ENCODE measurements around the gene SYNDIG1.

The SYNDIG1 gene

GRCh38 chr20:24479595-24479994, 10.2 kb downstream of the SYNDIG1 start:
- Histone ChIP-seq H3K9me3 (ENCODE audit: insufficient read depth, low read depth, low read length) (peaks cover 3% of the 10 kb centered on the region), H3K27me3 (ENCODE audit: insufficient read depth, low read length) (no peaks in the 10 kb centered on the region), H3K23ac (ENCODE audit: low read length) (no peak overlapping the region), H3K4me3 (ENCODE audit: low read depth, low read length) (no peak overlapping the region), H3K18ac (ENCODE audit: low read length) (no peak overlapping the region), H3K79me2 (ENCODE audit: control insufficient read depth, insufficient read depth, low read length, poor library complexity) (no peaks in the 10 kb centered on the region), H2AFZ (ENCODE audit: insufficient read depth, low read length, poor library complexity) (no peak overlapping the region), H2BK5ac (ENCODE audit: low read depth, low read length, poor library complexity) (no peak overlapping the region), H3K4ac (ENCODE audit: low read depth, low read length) (no peak overlapping the region), H3K4me2 (ENCODE audit: low read length) (no peak overlapping the region), H3K9ac (ENCODE audit: low read length) (no peak overlapping the region), H3K14ac (ENCODE audit: low read length) (no peak overlapping the region), H4K91ac (ENCODE audit: low read depth, low read length) (no peak overlapping the region), H2BK12ac (ENCODE audit: low read length) (no peak overlapping the region), H4K12ac (ENCODE audit: low read depth, low read length) (no peak overlapping the region), H2BK120ac (ENCODE audit: insufficient read depth, low read length, poor library complexity) (no peak overlapping the region), H4K8ac (ENCODE audit: low read depth, low read length) (no peak overlapping the region), H3K27ac (ENCODE audit: low read depth, low read length) (no peak overlapping the region), H2AK5ac (ENCODE audit: low read length) (no peak overlapping the region), H3K36me3 (ENCODE audit: control insufficient read depth in 1 of 2, insufficient read depth in 2 of 2, low read length in 2 of 2) (no peaks in the 10 kb centered on the region), H3K4me1 (ENCODE audit: control insufficient read depth in 1 of 2, insufficient read depth in 2 of 2, low read length in 2 of 2) (peaks cover 2 to 3% of the 10 kb centered on the region in 2 experiments), H3K79me1 (ENCODE audit: low read length) (no peaks in the 10 kb centered on the region)
- no peak for DNase-seq
- no CpG with 5 or more reads among the region's 4 CpGs for WGBS (ENCODE audit: extremely low coverage, insufficient coverage, insufficient read length)

- peaks cover 2 to 3% of the 10 kb centered on the region in 2 experiments for H3K4me1 ChIP-seq (ENCODE audit: control insufficient read depth in 1 of 2, insufficient read depth in 2 of 2, low read length in 2 of 2)
- no peak overlapping the region for H2BK12ac ChIP-seq (ENCODE audit: low read length)
- no peak overlapping the region for H2BK5ac ChIP-seq (ENCODE audit: low read depth, low read length, poor library complexity)
- no peaks in the 10 kb centered on the region for H3K36me3 ChIP-seq (ENCODE audit: control insufficient read depth in 1 of 2, insufficient read depth in 2 of 2, low read length in 2 of 2)
- H2AFZ ChIP-seq (ENCODE audit: insufficient read depth, low read length, poor library complexity), result no peak overlapping the region
- peaks cover 3% of the 10 kb centered on the region for H3K9me3 ChIP-seq (ENCODE audit: insufficient read depth, low read depth, low read length)
- no peak overlapping the region for H2BK120ac ChIP-seq (ENCODE audit: insufficient read depth, low read length, poor library complexity)
- no peak overlapping the region for H3K4me2 ChIP-seq (ENCODE audit: low read length)
- no peak overlapping the region for H3K14ac ChIP-seq (ENCODE audit: low read length)
- no peak overlapping the region for H3K9ac ChIP-seq (ENCODE audit: low read length)
- DNase-seq, result no peak
- no peaks in the 10 kb centered on the region for H3K79me1 ChIP-seq (ENCODE audit: low read length)
- H3K79me2 ChIP-seq (ENCODE audit: control insufficient read depth, insufficient read depth, low read length, poor library complexity), result no peaks in the 10 kb centered on the region
- H3K27ac ChIP-seq (ENCODE audit: low read depth, low read length), result no peak overlapping the region
- H4K91ac ChIP-seq (ENCODE audit: low read depth, low read length), result no peak overlapping the region
- H4K12ac ChIP-seq (ENCODE audit: low read depth, low read length), result no peak overlapping the region
- no peaks in the 10 kb centered on the region for H3K27me3 ChIP-seq (ENCODE audit: insufficient read depth, low read length)
- H3K18ac ChIP-seq (ENCODE audit: low read length), result no peak overlapping the region
- H3K4ac ChIP-seq (ENCODE audit: low read depth, low read length), result no peak overlapping the region
- H3K4me3 ChIP-seq (ENCODE audit: low read depth, low read length), result no peak overlapping the region
- no peak overlapping the region for H3K23ac ChIP-seq (ENCODE audit: low read length)
- no peak overlapping the region for H4K8ac ChIP-seq (ENCODE audit: low read depth, low read length)
- no peak overlapping the region for H2AK5ac ChIP-seq (ENCODE audit: low read length)
- WGBS (ENCODE audit: extremely low coverage, insufficient coverage, insufficient read length), result no CpG with 5 or more reads among the region's 4 CpGs
These were observed 11.1 kb downstream of the SYNDIG1 start for GRCh38 chr20:24480509-24480908.

- H4K8ac ChIP-seq (ENCODE audit: low read depth, low read length), result no peak overlapping the region
- no peak overlapping the region for H3K14ac ChIP-seq (ENCODE audit: low read length)
- H3K79me1 ChIP-seq (ENCODE audit: low read length), result no peaks in the 10 kb centered on the region
- H3K27me3 ChIP-seq (ENCODE audit: insufficient read depth, low read length), result no peaks in the 10 kb centered on the region
- no peak overlapping the region for H2AFZ ChIP-seq (ENCODE audit: insufficient read depth, low read length, poor library complexity)
- H3K9ac ChIP-seq (ENCODE audit: low read length), result no peak overlapping the region
- peaks cover 2 to 3% of the 10 kb centered on the region in 2 experiments for H3K4me1 ChIP-seq (ENCODE audit: control insufficient read depth in 1 of 2, insufficient read depth in 2 of 2, low read length in 2 of 2)
- no peak overlapping the region for H3K27ac ChIP-seq (ENCODE audit: low read depth, low read length)
- no peak overlapping the region for H3K4ac ChIP-seq (ENCODE audit: low read depth, low read length)
- H3K79me2 ChIP-seq (ENCODE audit: control insufficient read depth, insufficient read depth, low read length, poor library complexity), result no peaks in the 10 kb centered on the region
- no peak for DNase-seq
- H4K12ac ChIP-seq (ENCODE audit: low read depth, low read length), result no peak overlapping the region
- no peak overlapping the region for H2BK5ac ChIP-seq (ENCODE audit: low read depth, low read length, poor library complexity)
- H2AK5ac ChIP-seq (ENCODE audit: low read length), result no peak overlapping the region
- H3K18ac ChIP-seq (ENCODE audit: low read length), result no peak overlapping the region
- H3K4me2 ChIP-seq (ENCODE audit: low read length), result no peak overlapping the region
- no peaks in the 10 kb centered on the region for H3K36me3 ChIP-seq (ENCODE audit: control insufficient read depth in 1 of 2, insufficient read depth in 2 of 2, low read length in 2 of 2)
- no peak overlapping the region for H4K91ac ChIP-seq (ENCODE audit: low read depth, low read length)
- H2BK120ac ChIP-seq (ENCODE audit: insufficient read depth, low read length, poor library complexity), result no peak overlapping the region
- H3K4me3 ChIP-seq (ENCODE audit: low read depth, low read length), result no peak overlapping the region
- H3K23ac ChIP-seq (ENCODE audit: low read length), result no peak overlapping the region
- peaks cover 3% of the 10 kb centered on the region for H3K9me3 ChIP-seq (ENCODE audit: insufficient read depth, low read depth, low read length)
- no CpG with 5 or more reads among the region's 7 CpGs for WGBS (ENCODE audit: extremely low coverage, insufficient coverage, insufficient read length)
- no peak overlapping the region for H2BK12ac ChIP-seq (ENCODE audit: low read length)
These were observed 11.7 kb downstream of the SYNDIG1 start for GRCh38 chr20:24481173-24481572.

- Histone ChIP-seq H3K79me2 (ENCODE audit: control insufficient read depth, insufficient read depth, low read length, poor library complexity) (no peaks in the 10 kb centered on the region), H3K79me1 (ENCODE audit: low read length) (no peaks in the 10 kb centered on the region), H3K4me2 (ENCODE audit: low read length) (no peak overlapping the region), H3K27me3 (ENCODE audit: insufficient read depth, low read length) (no peaks in the 10 kb centered on the region), H4K12ac (ENCODE audit: low read depth, low read length) (no peak overlapping the region), H4K8ac (ENCODE audit: low read depth, low read length) (no peak overlapping the region), H3K27ac (ENCODE audit: low read depth, low read length) (no peak overlapping the region), H4K91ac (ENCODE audit: low read depth, low read length) (no peak overlapping the region), H3K9me3 (ENCODE audit: insufficient read depth, low read depth, low read length) (peaks cover 3% of the 10 kb centered on the region), H3K4ac (ENCODE audit: low read depth, low read length) (no peak overlapping the region), H3K23ac (ENCODE audit: low read length) (no peak overlapping the region), H2AFZ (ENCODE audit: insufficient read depth, low read length, poor library complexity) (no peak overlapping the region), H2BK120ac (ENCODE audit: insufficient read depth, low read length, poor library complexity) (no peak overlapping the region), H3K4me3 (ENCODE audit: low read depth, low read length) (no peak overlapping the region), H3K36me3 (ENCODE audit: control insufficient read depth in 1 of 2, insufficient read depth in 2 of 2, low read length in 2 of 2) (no peaks in the 10 kb centered on the region), H3K14ac (ENCODE audit: low read length) (no peak overlapping the region), H3K18ac (ENCODE audit: low read length) (no peak overlapping the region), H3K4me1 (ENCODE audit: control insufficient read depth in 1 of 2, insufficient read depth in 2 of 2, low read length in 2 of 2) (peaks cover 0 to 1% of the 10 kb centered on the region in 2 experiments), H2BK12ac (ENCODE audit: low read length) (no peak overlapping the region), H2BK5ac (ENCODE audit: low read depth, low read length, poor library complexity) (no peak overlapping the region), H3K9ac (ENCODE audit: low read length) (no peak overlapping the region), H2AK5ac (ENCODE audit: low read length) (no peak overlapping the region)
- no peak for DNase-seq
- no CpG with 5 or more reads among the region's 18 CpGs for WGBS (ENCODE audit: extremely low coverage, insufficient coverage, insufficient read length)
These were observed 14.1 kb downstream of the SYNDIG1 start for GRCh38 chr20:24483435-24484080.
